Kidney (tissue), 14 donors: ENCODE measurements around the gene GRK6. TPM values are rescaled to one million over a fixed set of nuclear protein-coding genes. Genes with fewer than 3 reads are reported as not detected.

ENCODE experiments used
- DNase-seq, 5 donors: peaks; one replicate each; pipeline ENCODE4 v3.0.0-alpha.2; 2013 to 2020
- FAIRE-seq: peaks from 2 replicates; lab custom pipeline; 2012; peaks lifted over from hg19 to GRCh38; lab: Jason Lieb, UNC
- H3K27ac ChIP-seq, 2 donors: one replicate each; pipeline ENCODE4 v1.7.0; 2013; ENCODE audit warnings: low read depth in 2 of 2, low read length in 2 of 2, inconsistent platforms in 1 of 2
- H3K27me3 ChIP-seq: one replicate; pipeline ENCODE4 v1.7.1; 2013; ENCODE audit warnings: low read length, inconsistent platforms; ENCODE audit not compliant: control insufficient read depth, insufficient read depth
- H3K36me3 ChIP-seq, 3 donors: one replicate each; pipeline versions ENCODE4 v1.7.0 to v1.7.1; 2013; ENCODE audit warnings: low read length in 3 of 3, control low read depth in 1 of 3, inconsistent platforms in 1 of 3; ENCODE audit not compliant: insufficient read depth in 3 of 3, control insufficient read depth in 2 of 3
- H3K4me1 ChIP-seq, 3 donors: one replicate each; pipeline versions ENCODE4 v1.7.0 to v1.7.1; 2013; ENCODE audit warnings: low read length in 3 of 3, inconsistent platforms in 1 of 3, low read depth in 1 of 3; ENCODE audit not compliant: control insufficient read depth in 2 of 3, insufficient read depth in 2 of 3
- H3K4me3 ChIP-seq, 3 donors: one replicate each; pipeline versions ENCODE4 v1.7.0 to v1.8.1; 2013; ENCODE audit warnings: low read length in 3 of 3, control low read depth in 1 of 3, inconsistent platforms in 1 of 3
- H3K9ac ChIP-seq, 3 donors: one replicate each; pipeline versions ENCODE4 v1.7.0 to v1.7.1; 2013; ENCODE audit warnings: low read length in 3 of 3, control low read depth in 1 of 3, inconsistent platforms in 1 of 3
- H3K9me3 ChIP-seq, 3 donors: one replicate each; pipeline versions ENCODE4 v1.7.0 to v1.7.1; 2013; ENCODE audit warnings: low read length in 3 of 3, control low read depth in 1 of 3, inconsistent platforms in 1 of 3; ENCODE audit not compliant: control insufficient read depth in 2 of 3, insufficient read depth in 1 of 3
- CTCF ChIP-seq: IDR thresholded peaks from 3 replicates; pipeline ENCODE4 v1.5.1; 2012; ENCODE audit warnings: mild to moderate bottlenecking, moderate library complexity, borderline replicate concordance; ENCODE audit not compliant: insufficient read depth; ENCODE audit errors: extremely low read depth
- intact Hi-C: fragments of 100-400 bp; cut with DNase I; formaldehyde crosslinking; loops from one replicate; pipeline ENCODE4 v1.11.1; 2022
- polyA plus RNA-seq: library from polyadenylated mRNA; stranded (reverse); fragments of 350-450 nt; fragmentation: Illumina TruSeq; extraction: RNeasy Lipid Tissue Mini Kit (QIAGEN cat#74804); gene quantifications from one replicate; pipeline ENCODE4 v1.2.3, GENCODE V29; 2014; ENCODE audit warnings: low read depth, low replicate concordance; ENCODE audit not compliant: insufficient read depth
- total RNA-seq: library from RNA; stranded (reverse); fragmentation: NEBNext Ultra II Directional; extraction: Animal tissue kit (Norgen Biotek cat#: 25700); gene quantifications from one replicate; pipeline ENCODE4 v1.2.1, GENCODE V29; 2021
- donor health status: control.
- donor health status: control.
- donor health status: control.
- donor health status: control.
- donor health status: control.
- donor health status: DM: yes; HTN: yes; CAD: no.
- donor health status: Normal renal cell carcinoma (clear cell type).

Gene GRK6
- total and polyA plus RNA-seq, 2 donors from 2014 or later = 9.6 to 37.8 TPM

- Histone ChIP-seq H3K4me1 (peaks cover 0 to 7% (median 0%) of the 10 kb centered on the region in 3 donors), H3K9me3 (no peaks in the 10 kb centered on the region), H3K4me3 (no peak overlapping the region), H3K36me3 (no peaks in the 10 kb centered on the region), H3K9ac (no peak overlapping the region), H3K27me3 (no peaks in the 10 kb centered on the region), H3K27ac (no peak overlapping the region)
- intact Hi-C loops = no loop called here
- no peak for FAIRE-seq
- no peak for TF ChIP-seq CTCF
- DNase-seq = no peak
These were observed 32.9 kb downstream of the GRK6 start for GRCh38 chr5:177459357-177459756.

- no peak for DNase-seq
- Histone ChIP-seq H3K4me3 (no peak overlapping the region), H3K27me3 (no peaks in the 10 kb centered on the region), H3K9me3 (no peaks in the 10 kb centered on the region), H3K9ac (no peak overlapping the region), H3K36me3 (peaks cover 0 to under 1% (median 0%) of the 10 kb centered on the region in 3 donors), H3K4me1 (peaks cover 0 to 4% (median 0%) of the 10 kb centered on the region in 3 donors), H3K27ac (no peak overlapping the region)
- TF ChIP-seq CTCF = no peak
- intact Hi-C loops = no loop called here
- FAIRE-seq = no peak
These were observed 33.5 kb downstream of the GRK6 start for GRCh38 chr5:177459819-177460628.

GRCh38 chr5:177462021-177462670 lies 35.7 kb downstream of the GRK6 start:
- Histone ChIP-seq H3K27me3 (no peaks in the 10 kb centered on the region), H3K9ac (no peak overlapping the region), H3K27ac (no peak overlapping the region), H3K4me1 (no peaks in the 10 kb centered on the region), H3K4me3 (no peak overlapping the region), H3K36me3 (peaks cover 0 to 9% (median 4%) of the 10 kb centered on the region in 3 donors), H3K9me3 (no peaks in the 10 kb centered on the region)
- intact Hi-C loops = no loop called here
- FAIRE-seq (no peak), DNase-seq (peak in 1 of 5 donors; percentile 82)
- TF ChIP-seq CTCF = no peak
